ENCODE data around the gene ZNF470.

ZNF470 gene

GRCh38 chr19:56567274-56568120, at the start of gene ZNF470:
Gene ZNF470, plus strand, starts transcription at chr19:56567468. Its CDS starts 2,844 bp downstream, at chr19:56570312.
- DNase-seq (ENCODE audit: low spot score), result peak; percentile 77

- no peak for DNase-seq (ENCODE audit: low spot score)
Measured at GRCh38 chr19:56525214-56525860, 41.9 kb upstream of the ZNF470 start.

GRCh38 chr19:56537442-56537841, 29.8 kb upstream of the ZNF470 start:
- no peak for DNase-seq (ENCODE audit: low spot score)

GRCh38 chr19:56538254-56538760, 29.0 kb upstream of the ZNF470 start:
- peak; percentile 75 for DNase-seq (ENCODE audit: low spot score)

- DNase-seq (ENCODE audit: low spot score), result peak; percentile 32
Measured at GRCh38 chr19:56538761-56539263, 28.5 kb upstream of the ZNF470 start, which contains the start of gene ZFP28. Gene ZFP28, plus strand, starts transcription at chr19:56538948. Its CDS starts 71 bp downstream, at chr19:56539019.

GRCh38 chr19:56543776-56544175, 23.5 kb upstream of the ZNF470 start:
- DNase-seq (ENCODE audit: low spot score), result no peak

- DNase-seq (ENCODE audit: low spot score), result no peak
Measured at GRCh38 chr19:56547535-56547934, 19.7 kb upstream of the ZNF470 start.

GRCh38 chr19:56554272-56554869, 12.9 kb upstream of the ZNF470 start:
- no peak for DNase-seq (ENCODE audit: low spot score)

- no peak for DNase-seq (ENCODE audit: low spot score)
Measured at GRCh38 chr19:56562766-56563165, 4.5 kb upstream of the ZNF470 start.

GRCh38 chr19:56566904-56567273, 379 bp upstream of the ZNF470 start:
- DNase-seq (ENCODE audit: low spot score), result peak; percentile 27

- DNase-seq (ENCODE audit: low spot score), result no peak
Measured at GRCh38 chr19:56572589-56572988, 5.3 kb downstream of the ZNF470 start.

- no peak for DNase-seq (ENCODE audit: low spot score)
Measured at GRCh38 chr19:56573914-56574313, 6.6 kb downstream of the ZNF470 start.

- DNase-seq (ENCODE audit: low spot score), result no peak
Measured at GRCh38 chr19:56577719-56578602, 10.7 kb downstream of the ZNF470 start.

GRCh38 chr19:56594446-56594782, 27.1 kb downstream of the ZNF470 start:
- DNase-seq (ENCODE audit: low spot score), result no peak

GRCh38 chr19:56594783-56595547, 27.7 kb downstream of the ZNF470 start, which contains the start of gene ZNF71:
Gene ZNF71, plus strand, starts transcription at chr19:56595302. Its CDS starts 6,257 bp downstream, at chr19:56601559.
- DNase-seq (ENCODE audit: low spot score), result peak; percentile 77

GRCh38 chr19:56595548-56595899, 28.3 kb downstream of the ZNF470 start:
- peak; percentile 12 for DNase-seq (ENCODE audit: low spot score)

GRCh38 chr19:56596676-56597075, 29.4 kb downstream of the ZNF470 start:
- peak; percentile 1 for DNase-seq (ENCODE audit: low spot score)

GRCh38 chr19:56597696-56598095, 30.4 kb downstream of the ZNF470 start:
- DNase-seq (ENCODE audit: low spot score), result no peak

- no peak for DNase-seq (ENCODE audit: low spot score)
Measured at GRCh38 chr19:56601375-56601774, 34.1 kb downstream of the ZNF470 start.

- DNase-seq (ENCODE audit: low spot score), result no peak
Measured at GRCh38 chr19:56603829-56604228, 36.6 kb downstream of the ZNF470 start.

Measured in kidney capillary endothelial cell (primary cell).